GM12878 (cell line): ENCODE data around the gene RAC3.

Experiments
- CHD2 ChIP-seq: IDR thresholded peaks from 2 replicates; pipeline ENCODE4 v1.6.1; 2011; ENCODE audit warnings: low read depth, low read length, improper control_type of control experiment, borderline replicate concordance
- TF ChIP-seq, protein P1 (sequence below), 3 experiments: IDR thresholded peaks in 2 of 3; conservative IDR thresholded peaks in 1 of 3; 2 replicates each; pipeline ENCODE4 v1.5.1; 2011; ENCODE audit warnings: low read depth in 3 of 3, low read length in 3 of 3, mild to moderate bottlenecking in 3 of 3, control low read depth in 2 of 3, moderate library complexity in 2 of 3, inconsistent platforms in 1 of 3, mixed read lengths in 1 of 3; ENCODE audit not compliant: control insufficient read depth in 2 of 3, insufficient read depth in 1 of 3; ENCODE audit errors: extremely low read depth in 1 of 3

DNA sequence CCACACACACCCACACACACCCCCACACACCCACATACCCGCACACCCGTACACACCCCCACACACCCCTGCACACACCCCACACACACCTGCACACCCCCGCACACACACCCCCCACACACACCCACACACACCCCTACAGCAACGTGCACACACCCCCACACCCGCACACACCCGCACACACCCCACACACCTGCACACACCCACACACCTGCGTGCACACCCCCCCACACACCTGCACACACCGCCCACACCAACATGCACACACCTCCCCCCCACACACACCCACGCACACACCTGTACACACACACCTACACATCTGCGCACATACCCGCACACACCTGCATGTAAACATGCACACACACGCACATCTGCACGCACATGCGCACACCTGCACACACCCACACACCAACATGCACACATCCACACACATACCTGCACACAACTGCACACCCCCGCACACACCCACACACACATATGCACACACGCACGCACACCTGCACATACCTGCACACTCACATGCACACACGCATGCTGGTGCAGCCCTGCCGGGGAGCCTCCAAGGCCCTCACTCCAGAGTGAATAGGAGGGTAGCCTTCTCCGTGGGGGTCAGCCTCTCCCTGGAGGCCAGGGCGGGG, 46.6 kb upstream of the RAC3 start:
- TF ChIP-seq, protein P1, sequence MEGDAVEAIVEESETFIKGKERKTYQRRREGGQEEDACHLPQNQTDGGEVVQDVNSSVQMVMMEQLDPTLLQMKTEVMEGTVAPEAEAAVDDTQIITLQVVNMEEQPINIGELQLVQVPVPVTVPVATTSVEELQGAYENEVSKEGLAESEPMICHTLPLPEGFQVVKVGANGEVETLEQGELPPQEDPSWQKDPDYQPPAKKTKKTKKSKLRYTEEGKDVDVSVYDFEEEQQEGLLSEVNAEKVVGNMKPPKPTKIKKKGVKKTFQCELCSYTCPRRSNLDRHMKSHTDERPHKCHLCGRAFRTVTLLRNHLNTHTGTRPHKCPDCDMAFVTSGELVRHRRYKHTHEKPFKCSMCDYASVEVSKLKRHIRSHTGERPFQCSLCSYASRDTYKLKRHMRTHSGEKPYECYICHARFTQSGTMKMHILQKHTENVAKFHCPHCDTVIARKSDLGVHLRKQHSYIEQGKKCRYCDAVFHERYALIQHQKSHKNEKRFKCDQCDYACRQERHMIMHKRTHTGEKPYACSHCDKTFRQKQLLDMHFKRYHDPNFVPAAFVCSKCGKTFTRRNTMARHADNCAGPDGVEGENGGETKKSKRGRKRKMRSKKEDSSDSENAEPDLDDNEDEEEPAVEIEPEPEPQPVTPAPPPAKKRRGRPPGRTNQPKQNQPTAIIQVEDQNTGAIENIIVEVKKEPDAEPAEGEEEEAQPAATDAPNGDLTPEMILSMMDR (IDR thresholded peaks at IDR 0.05 in 2 of 3, conservative IDR thresholded peaks at IDR 0.05 in 1 of 3; ENCODE audit: control insufficient read depth in 2 of 3, extremely low read depth in 1 of 3, insufficient read depth in 1 of 3, low read depth in 3 of 3, low read length in 3 of 3), result no peak
- no peak for TF ChIP-seq CHD2
